Measurements from ENCODE around the gene KLC1.

DNA sequence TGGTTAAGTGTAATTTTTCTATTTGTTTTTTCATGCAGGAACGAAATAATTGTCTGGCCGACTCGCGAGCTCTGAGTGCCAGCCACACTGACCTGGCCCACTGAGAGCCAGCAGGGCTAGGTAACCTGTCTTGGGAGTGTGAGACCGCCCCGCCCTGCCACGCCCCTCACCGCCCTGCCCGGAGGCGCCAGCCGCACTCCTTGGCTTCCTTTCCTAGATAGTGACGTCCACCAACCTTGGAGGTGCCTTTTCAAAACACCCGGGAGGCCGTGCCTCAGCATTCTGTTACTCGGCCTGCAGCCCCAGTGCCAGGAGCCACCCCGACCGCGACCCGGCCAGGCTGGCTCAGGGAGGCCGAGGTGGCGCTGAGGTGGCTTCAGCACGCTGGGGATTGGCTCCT, 64.5 kb downstream of the KLC1 start:
- no peak for TF ChIP-seq POLR2AphosphoS5 (IDR thresholded peaks at IDR 0.05; ENCODE audit: low read depth, low read length)
- no peak for TF ChIP-seq TAF1 (IDR thresholded peaks at IDR 0.05; ENCODE audit: borderline replicate concordance, insufficient read depth, low read length)
